Measurements from ENCODE around the gene EPS15.
"Not testable (repeated sequence)": the region's sequence is repeated elsewhere in the genome, so short reads cannot be mapped to it uniquely, and the experiment has no call there.

EPS15 gene

GRCh38 chr1:51325878-51326755 is 192.9 kb downstream of the EPS15 start:
- no peak overlapping the region for H3K4me3 ChIP-seq (ENCODE audit: low read depth, low read length)
- DNase-seq = no peak
- H3K36me3 ChIP-seq (replicated peaks) = no peaks in the 10 kb centered on the region
- H3K27ac ChIP-seq = no peak overlapping the region
- H3K27me3 ChIP-seq (replicated peaks) = no peaks in the 10 kb centered on the region
- TF ChIP-seq, protein P1, sequence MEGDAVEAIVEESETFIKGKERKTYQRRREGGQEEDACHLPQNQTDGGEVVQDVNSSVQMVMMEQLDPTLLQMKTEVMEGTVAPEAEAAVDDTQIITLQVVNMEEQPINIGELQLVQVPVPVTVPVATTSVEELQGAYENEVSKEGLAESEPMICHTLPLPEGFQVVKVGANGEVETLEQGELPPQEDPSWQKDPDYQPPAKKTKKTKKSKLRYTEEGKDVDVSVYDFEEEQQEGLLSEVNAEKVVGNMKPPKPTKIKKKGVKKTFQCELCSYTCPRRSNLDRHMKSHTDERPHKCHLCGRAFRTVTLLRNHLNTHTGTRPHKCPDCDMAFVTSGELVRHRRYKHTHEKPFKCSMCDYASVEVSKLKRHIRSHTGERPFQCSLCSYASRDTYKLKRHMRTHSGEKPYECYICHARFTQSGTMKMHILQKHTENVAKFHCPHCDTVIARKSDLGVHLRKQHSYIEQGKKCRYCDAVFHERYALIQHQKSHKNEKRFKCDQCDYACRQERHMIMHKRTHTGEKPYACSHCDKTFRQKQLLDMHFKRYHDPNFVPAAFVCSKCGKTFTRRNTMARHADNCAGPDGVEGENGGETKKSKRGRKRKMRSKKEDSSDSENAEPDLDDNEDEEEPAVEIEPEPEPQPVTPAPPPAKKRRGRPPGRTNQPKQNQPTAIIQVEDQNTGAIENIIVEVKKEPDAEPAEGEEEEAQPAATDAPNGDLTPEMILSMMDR (IDR thresholded peaks at IDR 0.05; ENCODE audit: low read depth, low read length, missing control alignments) = no peak
- in situ Hi-C loops (cut with HindIII; ENCODE audit: low pct_ligation_motif_present, low sequenced_read_pairs) = no loop called here

DNA sequence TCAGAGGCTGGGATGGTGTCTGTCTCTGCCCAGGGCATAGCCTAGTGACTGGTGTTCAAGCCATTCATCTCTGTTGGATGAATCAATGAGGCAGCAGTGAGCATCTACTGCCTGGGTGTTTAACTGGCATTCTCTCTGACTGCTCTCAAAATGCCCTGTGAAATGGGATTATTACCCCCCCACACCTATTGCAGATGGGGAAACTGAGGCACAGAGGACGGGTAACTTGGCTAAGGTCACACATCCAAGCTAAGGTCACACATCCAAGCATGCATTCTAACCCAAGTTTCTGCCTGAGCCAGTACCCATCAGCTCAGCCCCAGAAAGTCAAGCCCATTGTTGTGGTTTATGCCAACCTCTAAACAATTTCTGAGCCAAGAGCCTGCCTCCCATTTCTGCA is 193.7 kb downstream of the EPS15 start:
- no peak for DNase-seq
- Histone ChIP-seq H3K36me3 (replicated peaks) (no peaks in the 10 kb centered on the region), H3K27me3 (replicated peaks) (no peaks in the 10 kb centered on the region), H3K27ac (no peak overlapping the region), H3K4me3 (ENCODE audit: low read depth, low read length) (no peak overlapping the region)
- TF ChIP-seq, protein P1 (IDR thresholded peaks at IDR 0.05; ENCODE audit: low read depth, low read length, missing control alignments) = no peak
- in situ Hi-C loops (cut with HindIII; ENCODE audit: low pct_ligation_motif_present, low sequenced_read_pairs) = no loop called here

GRCh38 chr1:51325011-51325385 is 194.1 kb downstream of the EPS15 start:
- H3K27me3 ChIP-seq (replicated peaks); DNase-seq; H3K27ac ChIP-seq; in situ Hi-C loops (cut with HindIII; ENCODE audit: low pct_ligation_motif_present, low sequenced_read_pairs); H3K4me3 ChIP-seq (ENCODE audit: low read depth, low read length); H3K36me3 ChIP-seq (replicated peaks): not testable (repeated sequence)

- in situ Hi-C loops (cut with HindIII; ENCODE audit: low pct_ligation_motif_present, low sequenced_read_pairs) = no loop called here
These were observed 194.6 kb downstream of the EPS15 start for GRCh38 chr1:51324251-51325010.

DNA sequence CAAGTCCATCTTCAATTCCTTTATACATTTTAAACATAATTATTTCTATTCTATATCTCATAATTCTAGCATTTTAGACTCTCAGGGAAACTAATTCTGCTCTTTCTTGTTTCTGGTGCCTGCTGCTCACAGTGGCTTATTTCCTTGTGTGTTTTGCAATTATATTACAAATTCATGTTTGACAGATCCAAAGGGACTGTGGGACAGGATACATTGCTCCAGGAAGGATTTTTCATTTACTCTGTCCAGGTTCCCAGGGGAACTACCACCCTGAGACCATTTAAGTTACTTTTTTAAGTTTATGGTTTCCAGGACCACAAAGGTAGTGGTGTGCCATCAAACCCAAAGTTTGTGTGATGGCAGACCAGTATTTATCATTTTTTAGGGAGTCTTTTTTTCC is 195.3 kb downstream of the EPS15 start:
- H3K27me3 ChIP-seq (replicated peaks) = no peaks in the 10 kb centered on the region
- H3K4me3 ChIP-seq (ENCODE audit: low read depth, low read length) = no peak overlapping the region
- DNase-seq = no peak
- H3K36me3 ChIP-seq (replicated peaks) = no peaks in the 10 kb centered on the region
- TF ChIP-seq, protein P1 (IDR thresholded peaks at IDR 0.05; ENCODE audit: low read depth, low read length, missing control alignments) = no peak
- H3K27ac ChIP-seq = no peak overlapping the region
- in situ Hi-C loops (cut with HindIII; ENCODE audit: low pct_ligation_motif_present, low sequenced_read_pairs) = no loop called here

More at GRCh38 chr1:51324251-51325010, 194.6 kb downstream of the EPS15 start:
- no peak overlapping the region for H3K27ac ChIP-seq
- no peaks in the 10 kb centered on the region for H3K27me3 ChIP-seq (replicated peaks)
- no peak for DNase-seq
- TF ChIP-seq, protein P1 (IDR thresholded peaks at IDR 0.05; ENCODE audit: low read depth, low read length, missing control alignments) = no peak
- H3K4me3 ChIP-seq (ENCODE audit: low read depth, low read length) = no peak overlapping the region
- no peaks in the 10 kb centered on the region for H3K36me3 ChIP-seq (replicated peaks)

GRCh38 chr1:51322417-51323101 is 196.5 kb downstream of the EPS15 start:
- no peaks in the 10 kb centered on the region for H3K36me3 ChIP-seq (replicated peaks)
- TF ChIP-seq, protein P1 (IDR thresholded peaks at IDR 0.05; ENCODE audit: low read depth, low read length, missing control alignments) = no peak

More at GRCh38 chr1:51322417-51323101, 196.5 kb downstream of the EPS15 start:
- Histone ChIP-seq H3K4me3 (ENCODE audit: low read depth, low read length) (no peak overlapping the region), H3K27me3 (replicated peaks) (no peaks in the 10 kb centered on the region), H3K27ac (no peak overlapping the region)
- in situ Hi-C loops (cut with HindIII; ENCODE audit: low pct_ligation_motif_present, low sequenced_read_pairs) = no loop called here
- no peak for DNase-seq

All from brain microvascular endothelial cell (primary cell).